ENCODE measurements around the gene GAP43.

The GAP43 gene

GRCh38 chr3:115651087-115651486, 27.8 kb downstream of the GAP43 start:
- Histone ChIP-seq H3K9ac (ENCODE audit: low read length in 2 of 2) (no peak overlapping the region), H3K4me1 (ENCODE audit: control insufficient read depth, insufficient read depth, low read length) (no peaks in the 10 kb centered on the region), H3K9me3 (ENCODE audit: control insufficient read depth in 2 of 2, low read length in 2 of 2) (no peaks in the 10 kb centered on the region), H3K4me3 (ENCODE audit: low read length in 2 of 2) (no peak overlapping the region), H3K27ac (ENCODE audit: low read length) (no peak overlapping the region), H3K36me3 (ENCODE audit: control insufficient read depth in 2 of 2, insufficient read depth in 2 of 2, low read length in 2 of 2) (no peaks in the 10 kb centered on the region), H3K27me3 (ENCODE audit: control insufficient read depth in 1 of 2, insufficient read depth in 2 of 2, low read length in 2 of 2) (no peaks in the 10 kb centered on the region)

GRCh38 chr3:115651599-115651998, 28.3 kb downstream of the GAP43 start:
- H3K36me3 ChIP-seq (ENCODE audit: control insufficient read depth in 2 of 2, insufficient read depth in 2 of 2, low read length in 2 of 2), result no peaks in the 10 kb centered on the region
- no peak overlapping the region for H3K27ac ChIP-seq (ENCODE audit: low read length)
- no peak overlapping the region for H3K9ac ChIP-seq (ENCODE audit: low read length in 2 of 2)
- no peak overlapping the region for H3K4me3 ChIP-seq (ENCODE audit: low read length in 2 of 2)
- no peaks in the 10 kb centered on the region for H3K9me3 ChIP-seq (ENCODE audit: control insufficient read depth in 2 of 2, low read length in 2 of 2)
- no peaks in the 10 kb centered on the region for H3K27me3 ChIP-seq (ENCODE audit: control insufficient read depth in 1 of 2, insufficient read depth in 2 of 2, low read length in 2 of 2)
- no peaks in the 10 kb centered on the region for H3K4me1 ChIP-seq (ENCODE audit: control insufficient read depth, insufficient read depth, low read length)

- Histone ChIP-seq H3K9me3 (ENCODE audit: control insufficient read depth in 2 of 2, low read length in 2 of 2) (no peaks in the 10 kb centered on the region), H3K4me3 (ENCODE audit: low read length in 2 of 2) (no peak overlapping the region), H3K4me1 (ENCODE audit: control insufficient read depth, insufficient read depth, low read length) (no peaks in the 10 kb centered on the region), H3K36me3 (ENCODE audit: control insufficient read depth in 2 of 2, insufficient read depth in 2 of 2, low read length in 2 of 2) (no peaks in the 10 kb centered on the region), H3K27ac (ENCODE audit: low read length) (no peak overlapping the region), H3K27me3 (ENCODE audit: control insufficient read depth in 1 of 2, insufficient read depth in 2 of 2, low read length in 2 of 2) (no peaks in the 10 kb centered on the region), H3K9ac (ENCODE audit: low read length in 2 of 2) (no peak overlapping the region)
Observed at GRCh38 chr3:115652738-115653137, 29.4 kb downstream of the GAP43 start.

- peaks cover 6% of the 10 kb centered on the region for H3K4me1 ChIP-seq (ENCODE audit: control insufficient read depth, insufficient read depth, low read length)
Observed at GRCh38 chr3:115655761-115656282, 32.5 kb downstream of the GAP43 start.

GRCh38 chr3:115657168-115657567, 33.9 kb downstream of the GAP43 start:
- Histone ChIP-seq H3K4me1 (ENCODE audit: control insufficient read depth, insufficient read depth, low read length) (peaks cover 6% of the 10 kb centered on the region), H3K27me3 (ENCODE audit: control insufficient read depth in 1 of 2, insufficient read depth in 2 of 2, low read length in 2 of 2) (no peaks in the 10 kb centered on the region), H3K36me3 (ENCODE audit: control insufficient read depth in 2 of 2, insufficient read depth in 2 of 2, low read length in 2 of 2) (no peaks in the 10 kb centered on the region), H3K4me3 (ENCODE audit: low read length in 2 of 2) (no peak overlapping the region), H3K9ac (ENCODE audit: low read length in 2 of 2) (no peak overlapping the region), H3K9me3 (ENCODE audit: control insufficient read depth in 2 of 2, low read length in 2 of 2) (no peaks in the 10 kb centered on the region), H3K27ac (ENCODE audit: low read length) (no peak overlapping the region)

More at GRCh38 chr3:115655761-115656282, 32.5 kb downstream of the GAP43 start:
- H3K9me3 ChIP-seq (ENCODE audit: control insufficient read depth in 2 of 2, low read length in 2 of 2), result no peaks in the 10 kb centered on the region
- no peaks in the 10 kb centered on the region for H3K27me3 ChIP-seq (ENCODE audit: control insufficient read depth in 1 of 2, insufficient read depth in 2 of 2, low read length in 2 of 2)
- no peak overlapping the region for H3K4me3 ChIP-seq (ENCODE audit: low read length in 2 of 2)
- H3K9ac ChIP-seq (ENCODE audit: low read length in 2 of 2), result no peak overlapping the region
- no peak overlapping the region for H3K27ac ChIP-seq (ENCODE audit: low read length)
- no peaks in the 10 kb centered on the region for H3K36me3 ChIP-seq (ENCODE audit: control insufficient read depth in 2 of 2, insufficient read depth in 2 of 2, low read length in 2 of 2)

GRCh38 chr3:115658032-115658336, 34.7 kb downstream of the GAP43 start:
- Histone ChIP-seq H3K4me3 (ENCODE audit: low read length in 2 of 2) (peak overlapping the region; percentile 85 to 87), H3K4me1 (ENCODE audit: control insufficient read depth, insufficient read depth, low read length) (peaks cover 6% of the 10 kb centered on the region), H3K36me3 (ENCODE audit: control insufficient read depth in 2 of 2, insufficient read depth in 2 of 2, low read length in 2 of 2) (no peaks in the 10 kb centered on the region), H3K27me3 (ENCODE audit: control insufficient read depth in 1 of 2, insufficient read depth in 2 of 2, low read length in 2 of 2) (no peaks in the 10 kb centered on the region), H3K9ac (ENCODE audit: low read length in 2 of 2) (peak overlapping the region; percentile 89 to 98), H3K27ac (ENCODE audit: low read length) (peak overlapping the region; percentile 90), H3K9me3 (ENCODE audit: control insufficient read depth in 2 of 2, low read length in 2 of 2) (no peaks in the 10 kb centered on the region)

- Histone ChIP-seq H3K27me3 (ENCODE audit: control insufficient read depth in 1 of 2, insufficient read depth in 2 of 2, low read length in 2 of 2) (no peaks in the 10 kb centered on the region), H3K9me3 (ENCODE audit: control insufficient read depth in 2 of 2, low read length in 2 of 2) (no peaks in the 10 kb centered on the region), H3K9ac (ENCODE audit: low read length in 2 of 2) (peak overlapping the region; percentile 89 to 98), H3K4me3 (ENCODE audit: low read length in 2 of 2) (peak overlapping the region; percentile 85 to 87), H3K36me3 (ENCODE audit: control insufficient read depth in 2 of 2, insufficient read depth in 2 of 2, low read length in 2 of 2) (no peaks in the 10 kb centered on the region), H3K4me1 (ENCODE audit: control insufficient read depth, insufficient read depth, low read length) (peaks cover 6% of the 10 kb centered on the region), H3K27ac (ENCODE audit: low read length) (peak overlapping the region; percentile 90)
Observed at GRCh38 chr3:115658337-115659181, 35.2 kb downstream of the GAP43 start.

GRCh38 chr3:115659253-115660220, 36.2 kb downstream of the GAP43 start:
- no peaks in the 10 kb centered on the region for H3K36me3 ChIP-seq (ENCODE audit: control insufficient read depth in 2 of 2, insufficient read depth in 2 of 2, low read length in 2 of 2)
- H3K27ac ChIP-seq (ENCODE audit: low read length), result peak overlapping the region; percentile 90
- peak overlapping the region; percentile 85 to 87 for H3K4me3 ChIP-seq (ENCODE audit: low read length in 2 of 2)
- peak overlapping the region; percentile 89 to 98 for H3K9ac ChIP-seq (ENCODE audit: low read length in 2 of 2)
- H3K4me1 ChIP-seq (ENCODE audit: control insufficient read depth, insufficient read depth, low read length), result peaks cover 6% of the 10 kb centered on the region
- no peaks in the 10 kb centered on the region for H3K27me3 ChIP-seq (ENCODE audit: control insufficient read depth in 1 of 2, insufficient read depth in 2 of 2, low read length in 2 of 2)
- no peaks in the 10 kb centered on the region for H3K9me3 ChIP-seq (ENCODE audit: control insufficient read depth in 2 of 2, low read length in 2 of 2)

- Histone ChIP-seq H3K4me3 (ENCODE audit: low read length in 2 of 2) (no peak overlapping the region), H3K9ac (ENCODE audit: low read length in 2 of 2) (no peak overlapping the region), H3K36me3 (ENCODE audit: control insufficient read depth in 2 of 2, insufficient read depth in 2 of 2, low read length in 2 of 2) (no peaks in the 10 kb centered on the region), H3K27ac (ENCODE audit: low read length) (no peak overlapping the region), H3K4me1 (ENCODE audit: control insufficient read depth, insufficient read depth, low read length) (peaks cover 6% of the 10 kb centered on the region), H3K9me3 (ENCODE audit: control insufficient read depth in 2 of 2, low read length in 2 of 2) (no peaks in the 10 kb centered on the region), H3K27me3 (ENCODE audit: control insufficient read depth in 1 of 2, insufficient read depth in 2 of 2, low read length in 2 of 2) (no peaks in the 10 kb centered on the region)
Observed at GRCh38 chr3:115660646-115661337, 37.5 kb downstream of the GAP43 start.

- Histone ChIP-seq H3K9me3 (ENCODE audit: control insufficient read depth in 2 of 2, low read length in 2 of 2) (no peaks in the 10 kb centered on the region), H3K27ac (ENCODE audit: low read length) (no peak overlapping the region), H3K9ac (ENCODE audit: low read length in 2 of 2) (no peak overlapping the region), H3K36me3 (ENCODE audit: control insufficient read depth in 2 of 2, insufficient read depth in 2 of 2, low read length in 2 of 2) (no peaks in the 10 kb centered on the region), H3K4me1 (ENCODE audit: control insufficient read depth, insufficient read depth, low read length) (peaks cover 6% of the 10 kb centered on the region), H3K4me3 (ENCODE audit: low read length in 2 of 2) (no peak overlapping the region), H3K27me3 (ENCODE audit: control insufficient read depth in 1 of 2, insufficient read depth in 2 of 2, low read length in 2 of 2) (no peaks in the 10 kb centered on the region)
Observed at GRCh38 chr3:115662356-115662755, 39.0 kb downstream of the GAP43 start.
